Stimulated activated CD4-positive, alpha-beta T cell treated with anti-CD3 and anti-CD28 coated beads, Interleukin-1b, Interleukin-23, amount 100 ng/mL, for 4 hours (primary cell): ENCODE results near the gene RBMS3.
"Not testable (repeated sequence)": the region's sequence is repeated elsewhere in the genome, so short reads cannot be mapped to it uniquely, and the experiment has no call there.

Experiments used
- DNase-seq, 2 donors: peaks; one replicate each; pipeline ENCODE4 v3.0.0-alpha.2; 2020; ENCODE audit warnings: low read depth in 2 of 2

The RBMS3 gene

GRCh38 chr3:29339016-29339833 lies 58.4 kb downstream of the RBMS3 start:
- DNase-seq: no peak

- no peak for DNase-seq
Measured at GRCh38 chr3:29344154-29344553, 63.3 kb downstream of the RBMS3 start.

- no peak for DNase-seq
Measured at GRCh38 chr3:29344935-29345334, 64.1 kb downstream of the RBMS3 start.

- DNase-seq: no peak
Measured at GRCh38 chr3:29345516-29346300, 64.8 kb downstream of the RBMS3 start.

- no peak for DNase-seq
Measured at GRCh38 chr3:29346828-29347227, 66.0 kb downstream of the RBMS3 start.

- no peak for DNase-seq
Measured at GRCh38 chr3:29347412-29347811, 66.5 kb downstream of the RBMS3 start.

DNA sequence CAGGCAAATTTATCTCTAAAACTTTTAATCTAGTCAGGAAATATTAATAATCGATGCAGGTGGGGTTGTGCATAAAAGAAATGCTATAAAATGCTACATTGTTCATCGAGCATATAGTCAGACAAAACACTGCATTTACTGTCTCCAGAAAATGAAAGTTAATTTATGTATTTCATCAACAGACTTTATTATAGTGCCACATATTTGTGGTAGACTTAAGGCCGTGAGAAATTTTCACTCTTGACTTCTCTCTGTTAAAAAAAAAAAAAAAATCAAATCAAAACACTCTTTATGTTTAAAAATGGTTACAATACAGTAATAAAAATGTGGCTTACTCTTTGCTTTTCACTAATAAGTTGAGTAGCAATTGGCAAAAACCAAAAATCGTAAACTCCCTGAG lies 67.4 kb downstream of the RBMS3 start:
- no peak for DNase-seq

DNA sequence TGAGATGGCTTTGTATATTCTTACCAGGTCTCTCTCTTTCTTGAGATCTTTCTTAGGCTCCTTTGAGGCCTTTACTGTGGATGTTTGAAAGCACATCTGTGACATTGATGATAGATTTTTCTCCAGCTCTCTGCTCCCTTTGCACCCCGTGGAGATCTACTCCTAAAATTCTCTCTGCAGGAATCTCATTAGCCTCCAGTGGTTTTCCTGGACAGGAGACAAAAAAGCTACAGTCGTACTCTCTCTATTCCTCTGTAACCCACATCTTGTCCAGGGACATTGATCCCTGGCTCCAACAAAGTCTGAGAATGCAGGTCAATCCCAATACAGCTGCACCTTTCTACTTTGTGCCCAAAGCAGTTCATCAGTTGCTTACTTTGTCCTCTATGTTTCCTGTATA lies 68.2 kb downstream of the RBMS3 start:
- DNase-seq: no peak

GRCh38 chr3:29353807-29354206 lies 72.9 kb downstream of the RBMS3 start:
- DNase-seq: no peak

DNA sequence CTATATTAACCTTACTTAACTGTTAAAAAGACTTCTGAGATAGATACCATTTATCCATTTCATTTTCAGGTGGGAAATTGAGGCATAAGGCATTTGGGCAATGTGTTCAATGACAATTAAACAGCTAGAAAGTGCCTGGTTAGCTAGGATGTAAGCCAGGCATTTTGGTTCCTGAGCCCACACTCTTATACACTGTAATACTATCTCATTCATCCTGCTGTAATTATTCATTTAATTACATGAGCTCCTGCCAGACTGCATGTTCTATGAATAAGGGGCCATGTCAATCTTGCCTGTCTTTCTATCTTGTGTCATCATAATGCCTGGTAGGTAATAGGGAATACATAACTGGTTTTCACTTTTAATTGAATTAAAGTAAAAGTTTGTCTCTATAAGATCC lies 74.0 kb downstream of the RBMS3 start:
- no peak for DNase-seq

DNA sequence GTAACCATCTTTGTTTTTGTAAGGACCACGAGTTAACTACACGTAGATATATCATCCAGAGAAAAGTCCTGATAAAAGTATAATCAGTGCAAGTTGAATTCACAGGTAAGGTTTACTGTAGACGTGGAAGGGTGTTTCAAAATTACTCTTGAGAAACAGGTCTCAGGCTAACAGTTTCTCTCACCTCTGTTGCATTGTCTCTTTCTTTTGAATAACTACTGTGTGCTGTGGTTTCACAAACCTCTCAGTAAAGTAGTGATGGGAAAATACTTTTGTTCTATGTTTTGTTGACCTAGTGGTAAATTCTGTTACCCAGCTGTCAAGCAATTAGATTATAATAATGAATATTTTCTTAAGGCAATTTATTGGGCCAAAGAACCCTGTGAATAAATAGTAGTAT lies 75.2 kb downstream of the RBMS3 start:
- no peak for DNase-seq

DNA sequence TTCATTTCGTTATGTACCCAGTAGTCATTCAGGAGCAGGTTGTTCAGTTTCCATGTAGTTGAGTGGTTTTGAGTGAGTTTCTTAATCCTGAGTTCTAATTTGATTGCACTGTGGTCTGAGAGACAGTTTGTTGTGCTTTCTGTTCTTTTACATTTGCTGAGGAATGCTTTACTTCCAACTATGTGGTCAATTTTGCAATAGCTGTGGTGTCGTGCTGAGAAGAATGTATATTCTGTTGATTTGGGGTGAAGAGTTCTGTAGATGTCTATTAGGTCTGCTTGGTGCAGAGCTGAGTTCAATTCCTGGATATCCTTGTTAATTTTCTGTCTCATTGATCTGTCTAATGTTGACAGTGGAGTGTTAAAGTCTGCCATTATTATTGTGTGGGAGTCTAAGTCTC lies 79.4 kb downstream of the RBMS3 start:
- not testable (repeated sequence) for DNase-seq

- DNase-seq: no peak
Measured at GRCh38 chr3:29363110-29363509, 82.2 kb downstream of the RBMS3 start.

- DNase-seq: no peak
Measured at GRCh38 chr3:29370021-29370420, 89.2 kb downstream of the RBMS3 start.

DNA sequence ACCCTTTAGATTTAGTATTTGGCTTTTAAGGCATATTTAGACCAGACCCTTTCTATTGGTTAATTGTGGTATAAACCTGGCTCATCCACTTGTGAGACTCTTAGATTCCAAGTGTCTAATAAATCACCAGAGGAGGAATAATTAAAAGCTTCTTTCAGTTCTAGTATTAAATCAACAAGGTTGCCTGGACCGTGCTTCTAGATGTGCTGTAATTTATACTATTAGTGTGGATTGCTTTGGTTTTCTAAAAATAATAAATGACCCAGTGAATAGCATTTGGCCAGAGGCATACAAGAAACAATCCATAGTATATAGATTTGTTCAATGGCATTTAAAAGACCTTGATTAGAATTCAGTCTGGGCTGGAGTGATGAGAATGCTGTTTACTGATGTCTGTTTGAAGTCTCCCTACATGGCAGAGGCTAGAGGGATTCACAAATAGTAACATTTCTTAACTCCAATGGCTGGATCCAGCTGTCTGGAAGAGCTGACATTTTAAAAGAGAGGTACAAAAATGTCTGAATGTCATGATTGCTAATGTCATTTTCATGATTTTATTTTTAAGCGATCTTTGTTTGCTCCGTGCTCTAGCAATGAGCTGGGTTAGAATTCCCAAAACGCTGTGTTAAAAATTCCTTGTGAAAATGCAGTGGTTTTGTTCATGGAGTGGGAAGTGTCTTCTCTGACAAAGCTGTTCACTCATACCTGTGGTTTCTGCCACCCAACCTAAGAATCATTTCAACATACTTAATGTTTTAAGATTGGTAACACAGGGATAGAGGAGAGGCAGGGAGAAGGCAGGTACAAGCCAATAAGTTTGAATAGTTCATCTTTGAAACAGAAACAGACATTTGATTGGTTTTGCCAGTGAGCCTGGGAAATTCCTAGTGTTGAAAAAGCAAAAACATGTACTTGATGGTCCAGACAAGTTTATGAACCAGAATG lies 89.9 kb downstream of the RBMS3 start:
- no peak for DNase-seq

- DNase-seq: no peak
Measured at GRCh38 chr3:29373131-29373680, 92.3 kb downstream of the RBMS3 start.

DNA sequence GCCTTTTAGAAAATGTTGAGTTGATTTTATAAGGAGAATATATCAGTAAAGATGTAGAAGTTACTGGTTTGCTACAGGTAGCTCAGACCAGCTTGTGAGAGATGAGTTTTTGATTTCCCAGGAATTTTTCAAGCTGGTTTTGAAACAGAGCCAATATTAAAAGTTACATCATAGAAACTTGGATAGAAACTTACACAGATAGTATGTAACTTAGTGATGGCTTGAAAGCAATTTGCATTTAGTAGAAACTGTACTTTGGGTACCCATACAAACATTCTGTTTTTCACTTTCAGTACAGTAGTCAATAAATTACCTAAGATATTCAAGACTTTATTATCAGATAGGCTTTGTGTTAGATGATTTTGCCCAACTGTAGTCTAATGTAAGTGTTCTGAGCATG lies 93.4 kb downstream of the RBMS3 start:
- no peak for DNase-seq

- no peak for DNase-seq
Measured at GRCh38 chr3:29379097-29379496, 98.2 kb downstream of the RBMS3 start.

DNA sequence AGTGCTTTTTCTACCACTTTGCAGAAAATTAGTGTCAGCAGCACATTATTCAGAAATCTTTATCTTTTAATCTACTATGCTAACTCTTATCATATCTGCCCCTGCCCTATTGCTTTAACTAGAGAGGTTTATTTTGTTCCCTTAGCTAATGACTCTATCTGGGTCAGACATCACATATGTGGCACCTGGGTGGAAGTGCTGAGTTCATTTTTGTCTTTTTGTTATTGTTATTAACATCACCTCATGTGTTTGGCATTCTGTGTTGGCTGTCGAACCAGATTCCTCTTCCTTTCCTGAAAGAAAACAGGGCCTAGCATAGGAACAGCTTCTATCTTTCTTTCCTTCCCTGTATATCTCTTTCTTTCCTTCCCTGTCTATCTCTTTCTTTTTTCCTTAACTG lies 100.7 kb downstream of the RBMS3 start:
- no peak for DNase-seq

- no peak for DNase-seq
Measured at GRCh38 chr3:29382409-29382808, 101.5 kb downstream of the RBMS3 start.

DNA sequence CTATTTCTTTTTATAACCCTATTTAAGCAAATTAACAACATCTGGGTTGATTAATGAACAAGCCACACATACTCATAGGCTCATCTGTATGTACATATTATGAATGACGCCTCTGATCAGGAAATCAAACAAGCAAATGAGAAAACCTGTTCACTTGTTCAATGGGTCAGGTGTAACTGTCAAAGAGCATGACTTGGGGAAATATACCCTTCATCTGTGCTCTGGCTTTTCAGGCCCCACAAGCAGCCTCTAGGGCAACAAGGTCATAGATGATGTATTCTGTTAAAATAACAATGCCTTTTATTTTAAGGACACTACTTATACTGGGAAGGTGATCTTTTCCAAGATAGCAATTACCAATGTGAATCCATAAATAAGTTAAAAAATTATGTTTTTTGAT lies 102.0 kb downstream of the RBMS3 start:
- DNase-seq: no peak

GRCh38 chr3:29384640-29385039 lies 103.8 kb downstream of the RBMS3 start:
- DNase-seq: no peak
